Measurements from ENCODE around the gene CDCA7.

- no peak for TF ChIP-seq CTCF (IDR thresholded peaks at IDR 0.05)
- TF ChIP-seq ZFX (IDR thresholded peaks at IDR 0.05; ENCODE audit: borderline replicate concordance) = no peak
These were observed 35.4 kb downstream of the CDCA7 start for GRCh38 chr2:173390036-173390435.

All from 22Rv1 (cell line).